ENCODE data around the gene PANX3.

DNA sequence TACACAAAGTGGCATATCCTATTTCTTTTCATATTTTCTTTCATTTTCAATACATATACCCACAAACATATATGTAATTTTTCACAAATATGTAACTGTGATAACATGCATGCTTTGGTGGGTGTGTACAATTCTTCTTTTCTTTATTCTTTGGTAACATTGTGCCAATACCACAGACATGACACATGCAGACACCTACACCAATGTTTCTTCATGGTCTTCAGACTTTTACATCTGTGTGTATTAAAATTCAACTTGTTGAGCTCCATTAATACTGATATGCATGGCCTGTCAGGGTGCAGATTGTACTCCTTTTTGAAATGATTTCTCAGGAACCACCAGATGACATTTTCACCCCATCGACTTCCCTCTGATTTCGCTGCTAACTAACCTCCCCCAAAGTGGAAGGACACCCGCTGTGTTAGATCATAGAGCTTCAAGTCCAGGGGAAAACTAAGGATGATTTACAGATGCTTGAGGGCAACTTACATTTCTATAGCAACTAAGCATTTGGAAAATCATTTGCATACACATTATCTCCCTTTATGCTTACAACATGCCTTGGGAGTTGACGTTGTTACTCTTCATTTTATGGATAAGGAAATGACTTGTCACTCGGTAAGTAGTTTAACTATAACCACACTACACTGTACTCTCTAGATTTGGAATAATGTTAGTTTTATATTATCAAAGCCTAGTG is 10.5 kb upstream of the PANX3 start:
- TF ChIP-seq CTCF (IDR thresholded peaks at IDR 0.05) (no peak), POLR2A (IDR thresholded peaks at IDR 0.05) (no peak)

Measured in gastroesophageal sphincter (tissue), 3 donors.